ENCODE results near the gene UBN1. TPM values are rescaled to one million over a fixed set of nuclear protein-coding genes. Genes with fewer than 3 reads are reported as not detected.
A peak's percentile ranks its signal among the peaks of the same experiment; 100 is the strongest.

UBN1 gene
- total and polyA plus RNA-seq, 2 of the 13 experiments (the other 11 are each of a cell fraction or from before 2014, with no cell fraction given) = 10.6 to 23.5 TPM

DNA sequence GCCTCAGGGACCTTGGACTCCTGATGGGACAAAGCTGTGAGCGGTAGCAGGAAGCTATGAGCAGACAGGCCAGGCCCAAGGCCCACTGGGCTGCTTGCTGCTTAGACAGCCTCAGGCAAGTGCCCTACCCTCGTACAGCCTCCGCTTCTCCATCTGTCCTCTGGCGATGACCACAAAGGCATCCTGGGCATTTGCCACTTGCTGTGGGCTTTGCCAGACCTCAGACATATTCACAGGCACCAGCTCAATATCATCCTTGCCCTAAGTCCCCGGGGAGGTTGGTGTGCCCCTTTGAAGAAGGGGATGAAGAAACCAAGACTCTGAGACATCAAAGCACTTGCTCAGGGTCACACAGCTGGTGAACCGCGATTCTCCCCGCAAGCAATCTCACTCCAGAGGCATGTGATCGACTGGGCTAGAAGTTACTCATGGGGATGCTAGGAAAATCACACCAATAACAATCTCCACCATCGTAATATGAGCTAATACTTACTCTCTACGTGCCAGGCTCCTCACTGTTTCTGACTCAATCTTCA is 68.0 kb downstream of the UBN1 start (continued):
- TF ChIP-seq, protein P1, sequence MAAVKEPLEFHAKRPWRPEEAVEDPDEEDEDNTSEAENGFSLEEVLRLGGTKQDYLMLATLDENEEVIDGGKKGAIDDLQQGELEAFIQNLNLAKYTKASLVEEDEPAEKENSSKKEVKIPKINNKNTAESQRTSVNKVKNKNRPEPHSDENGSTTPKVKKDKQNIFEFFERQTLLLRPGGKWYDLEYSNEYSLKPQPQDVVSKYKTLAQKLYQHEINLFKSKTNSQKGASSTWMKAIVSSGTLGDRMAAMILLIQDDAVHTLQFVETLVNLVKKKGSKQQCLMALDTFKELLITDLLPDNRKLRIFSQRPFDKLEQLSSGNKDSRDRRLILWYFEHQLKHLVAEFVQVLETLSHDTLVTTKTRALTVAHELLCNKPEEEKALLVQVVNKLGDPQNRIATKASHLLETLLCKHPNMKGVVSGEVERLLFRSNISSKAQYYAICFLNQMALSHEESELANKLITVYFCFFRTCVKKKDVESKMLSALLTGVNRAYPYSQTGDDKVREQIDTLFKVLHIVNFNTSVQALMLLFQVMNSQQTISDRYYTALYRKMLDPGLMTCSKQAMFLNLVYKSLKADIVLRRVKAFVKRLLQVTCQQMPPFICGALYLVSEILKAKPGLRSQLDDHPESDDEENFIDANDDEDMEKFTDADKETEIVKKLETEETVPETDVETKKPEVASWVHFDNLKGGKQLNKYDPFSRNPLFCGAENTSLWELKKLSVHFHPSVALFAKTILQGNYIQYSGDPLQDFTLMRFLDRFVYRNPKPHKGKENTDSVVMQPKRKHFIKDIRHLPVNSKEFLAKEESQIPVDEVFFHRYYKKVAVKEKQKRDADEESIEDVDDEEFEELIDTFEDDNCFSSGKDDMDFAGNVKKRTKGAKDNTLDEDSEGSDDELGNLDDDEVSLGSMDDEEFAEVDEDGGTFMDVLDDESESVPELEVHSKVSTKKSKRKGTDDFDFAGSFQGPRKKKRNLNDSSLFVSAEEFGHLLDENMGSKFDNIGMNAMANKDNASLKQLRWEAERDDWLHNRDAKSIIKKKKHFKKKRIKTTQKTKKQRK (IDR thresholded peaks at IDR 0.05; ENCODE audit: low read length) = no peak
- TF ChIP-seq RFX5 (IDR thresholded peaks at IDR 0.05; ENCODE audit: low read depth, low read length) (no peak), UBTF (CRISPR knock-in tag; IDR thresholded peaks at IDR 0.05) (0 out of 2 replicates have a peak, but pooled peaks have one; percentile 31), AKAP8 (CRISPR knock-in tag; IDR thresholded peaks at IDR 0.05) (no peak), ZNF30 (CRISPR knock-in tag; IDR thresholded peaks at IDR 0.05) (no peak; the same call in 1 of the 2 replicates), ZFP91 (CRISPR knock-in tag; IDR thresholded peaks at IDR 0.05; ENCODE audit: borderline replicate concordance) (0 out of 2 replicates have a peak, but pooled peaks have one; percentile 34), SPEN (CRISPR knock-in tag; IDR thresholded peaks at IDR 0.05; ENCODE audit: low read depth) (no peak), ZFY (CRISPR knock-in tag; IDR thresholded peaks at IDR 0.05) (peak; percentile 55), NFKB2 (CRISPR knock-in tag; IDR thresholded peaks at IDR 0.05; ENCODE audit: borderline replicate concordance) (no peak), ZNF138 (CRISPR knock-in tag; IDR thresholded peaks at IDR 0.05; ENCODE audit: low read depth) (no peak), THAP11 (CRISPR knock-in tag; IDR thresholded peaks at IDR 0.05) (no peak), ZNF142 (CRISPR knock-in tag; IDR thresholded peaks at IDR 0.05) (no peak), SIX1 (CRISPR knock-in tag; IDR thresholded peaks at IDR 0.05; ENCODE audit: borderline replicate concordance) (no peak), TBX2 (CRISPR knock-in tag; IDR thresholded peaks at IDR 0.05; ENCODE audit: borderline replicate concordance) (no peak), ZBTB7A (CRISPR knock-in tag; IDR thresholded peaks at IDR 0.05) (peak; percentile 25; the same call in 1 of the 2 replicates), ZNF256 (CRISPR knock-in tag; conservative IDR thresholded peaks at IDR 0.05) (no peak)

All from HepG2 (cell line).